Calu3 (cell line): ENCODE data around the gene TSTD2. TPM values are rescaled to one million over a fixed set of nuclear protein-coding genes. Genes with fewer than 3 reads are reported as not detected.

ENCODE experiments used
- BruUV-seq: library from RNA; stranded (reverse); fragments of 400-500 nt; replicated peaks from 2 replicates; lab custom pipeline; 2021; lab: Mats Ljungman, UMichigan
- CTCF ChIA-PET: fragments of 300-600 bp; sonication (Branson Sonifier 250); formaldehyde crosslinking; loops from one replicate; lab custom pipeline; 2022; ENCODE audit warnings: antibody characterized with exemption; lab: Charles Lee
- DNase-seq: peaks from one replicate; pipeline ENCODE4 v3.0.0; 2022
- H3K27ac Mint-ChIP-seq: one replicate; pipeline ENCODE4 v1.8.0; 2022; ENCODE audit warnings: mixed read lengths; ENCODE audit not compliant: unreplicated experiment
- H3K27me3 Mint-ChIP-seq: one replicate; pipeline ENCODE4 v1.8.0; 2022; ENCODE audit warnings: mixed read lengths; ENCODE audit not compliant: unreplicated experiment
- H3K36me3 Mint-ChIP-seq: one replicate; pipeline ENCODE4 v1.8.0; 2022; ENCODE audit warnings: mild to moderate bottlenecking, moderate library complexity, mixed read lengths; ENCODE audit not compliant: insufficient read depth, unreplicated experiment
- H3K4me1 Mint-ChIP-seq: one replicate; pipeline ENCODE4 v1.8.0; 2022; ENCODE audit warnings: mild to moderate bottlenecking, low read depth, mixed read lengths; ENCODE audit not compliant: unreplicated experiment
- H3K4me3 Mint-ChIP-seq: one replicate; pipeline ENCODE4 v1.8.0; 2022; ENCODE audit warnings: mild to moderate bottlenecking, low read depth, moderate library complexity, mixed read lengths; ENCODE audit not compliant: unreplicated experiment
- H3K9me3 Mint-ChIP-seq: one replicate; pipeline ENCODE4 v1.8.0; 2022; ENCODE audit warnings: low read depth, mixed read lengths; ENCODE audit not compliant: unreplicated experiment
- CTCF ChIP-seq: fragments of 200-600 bp; IDR thresholded peaks from one replicate; pipeline ENCODE4 v1.8.0; 2022; ENCODE audit warnings: antibody characterized with exemption; ENCODE audit not compliant: unreplicated experiment
- intact Hi-C: fragments of 100-400 bp; cut with micrococcal nuclease; formaldehyde crosslinking; loops from one replicate; pipeline ENCODE4 v1.10.0; 2022; ENCODE audit not compliant: unreplicated experiment
- total RNA-seq: library from RNA; stranded (reverse); gene quantifications from 2 replicates; pipeline ENCODE4 v1.2.3, GENCODE V29; 2022

Gene TSTD2
- total RNA-seq, 1 experiment from 2014 or later = 12.6 TPM

- H3K27ac Mint-ChIP-seq = no peak overlapping the region
- intact Hi-C loops = no loop called here
- H3K4me1 Mint-ChIP-seq = no peaks in the 10 kb centered on the region
Measured at GRCh38 chr9:97564291-97565175, 68.6 kb downstream of the TSTD2 start.

GRCh38 chr9:97563458-97564135, 69.6 kb downstream of the TSTD2 start:
- no peak overlapping the region for H3K27ac Mint-ChIP-seq
- no peaks in the 10 kb centered on the region for H3K4me1 Mint-ChIP-seq
- no peak for TF ChIP-seq CTCF
- no peaks in the 10 kb centered on the region for H3K9me3 Mint-ChIP-seq
- H3K36me3 Mint-ChIP-seq = no peaks in the 10 kb centered on the region
- no peak overlapping the region for H3K4me3 Mint-ChIP-seq
- DNase-seq = no peak
- CTCF ChIA-PET = no interaction called here
- H3K27me3 Mint-ChIP-seq = peaks cover 28% of the 10 kb centered on the region
- intact Hi-C loops = no loop called here
- BruUV-seq = no TSS peak

More at GRCh38 chr9:97564291-97565175, 68.6 kb downstream of the TSTD2 start:
- DNase-seq = no peak
- H3K9me3 Mint-ChIP-seq = no peaks in the 10 kb centered on the region
- peaks cover 37% of the 10 kb centered on the region for H3K27me3 Mint-ChIP-seq
- CTCF ChIA-PET = interaction anchor here (0.6 kb wide), 1 partner anchor 16 kb away, joined by 12 read pairs; no protein-coding TSS in a partner anchor
- BruUV-seq = no TSS peak
- TF ChIP-seq CTCF = no peak
- no peaks in the 10 kb centered on the region for H3K36me3 Mint-ChIP-seq
- no peak overlapping the region for H3K4me3 Mint-ChIP-seq

- Mint-ChIP-seq H3K4me1 (no peaks in the 10 kb centered on the region), H3K9me3 (no peaks in the 10 kb centered on the region), H3K27me3 (peaks cover 17% of the 10 kb centered on the region), H3K36me3 (no peaks in the 10 kb centered on the region), H3K27ac (no peak overlapping the region), H3K4me3 (no peak overlapping the region)
- BruUV-seq = no TSS peak
- CTCF ChIA-PET = no interaction called here
- DNase-seq = no peak
- no peak for TF ChIP-seq CTCF
- intact Hi-C loops = no loop called here
Measured at GRCh38 chr9:97562542-97562941, 70.6 kb downstream of the TSTD2 start.

- H3K27me3 Mint-ChIP-seq = peaks cover 22% of the 10 kb centered on the region
- no peaks in the 10 kb centered on the region for H3K4me1 Mint-ChIP-seq
- H3K4me3 Mint-ChIP-seq = no peak overlapping the region
- TF ChIP-seq CTCF = no peak
- CTCF ChIA-PET = no interaction called here
- H3K9me3 Mint-ChIP-seq = no peaks in the 10 kb centered on the region
- peaks cover 3% of the 10 kb centered on the region for H3K36me3 Mint-ChIP-seq
- no TSS peak for BruUV-seq
- intact Hi-C loops = no loop called here
- DNase-seq = no peak
- H3K27ac Mint-ChIP-seq = no peak overlapping the region
Measured at GRCh38 chr9:97561501-97561900, 71.7 kb downstream of the TSTD2 start.
